IPS-18c (cell line): ENCODE measurements around the gene CARD9.
A peak's percentile ranks its signal among the peaks of the same experiment; 100 is the strongest.

Source experiments
- H3K4me3 ChIP-seq: 2 replicates; pipeline ENCODE4 v1.7.0; 2013; ENCODE audit warnings: low read depth, mild to moderate bottlenecking, low read length, moderate library complexity; ENCODE audit not compliant: insufficient read depth
- H3K9me3 ChIP-seq: one replicate; pipeline ENCODE4 v1.6.1; 2013; ENCODE audit warnings: mild to moderate bottlenecking, low read length, moderate library complexity; ENCODE audit not compliant: control insufficient read depth, insufficient read depth

CARD9 gene

DNA sequence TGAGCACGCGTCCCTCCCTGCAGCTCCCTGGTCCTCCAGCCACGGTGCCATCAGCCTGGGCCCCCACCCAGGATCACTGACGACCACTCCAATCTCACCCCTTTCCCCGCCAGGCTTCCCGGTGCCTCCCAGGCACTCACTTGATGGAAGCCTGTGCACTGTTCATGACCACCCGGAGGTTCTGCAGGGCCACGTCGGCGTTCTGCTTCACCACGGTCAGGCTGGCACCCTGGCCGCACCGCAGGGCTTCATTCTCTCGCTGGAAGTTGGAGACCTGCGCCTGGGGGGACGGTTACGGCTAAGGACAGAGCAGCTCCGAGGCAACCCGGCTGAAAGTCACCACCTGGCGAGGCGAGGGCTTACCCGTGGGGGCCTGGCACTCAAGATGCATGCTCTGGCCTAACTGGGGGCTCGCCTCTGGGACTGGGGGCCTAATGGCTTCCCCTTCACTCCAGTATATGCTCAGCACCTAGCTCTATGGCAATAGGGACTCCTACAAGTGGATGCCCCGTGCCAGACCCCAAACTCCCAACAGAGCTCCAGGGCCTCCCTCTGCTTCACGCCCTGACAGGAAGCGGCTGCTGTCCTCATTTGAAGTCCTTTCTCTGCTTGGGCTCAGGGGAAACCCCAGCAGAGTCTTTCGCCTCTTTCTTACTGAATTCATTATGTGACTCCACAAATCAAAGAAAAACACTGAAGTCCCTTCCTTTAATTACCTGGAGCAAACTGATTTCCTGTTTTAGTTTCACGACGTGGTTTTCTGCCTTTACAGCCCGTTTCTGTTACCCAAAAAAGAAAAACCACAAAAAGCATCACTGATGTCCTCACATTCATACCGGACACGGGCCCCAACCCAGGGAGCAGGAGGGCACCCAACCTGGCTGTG, 30.7 kb upstream of the CARD9 start:
- H3K9me3 ChIP-seq = peaks cover 2% of the 10 kb centered on the region
- no peak overlapping the region for H3K4me3 ChIP-seq

DNA sequence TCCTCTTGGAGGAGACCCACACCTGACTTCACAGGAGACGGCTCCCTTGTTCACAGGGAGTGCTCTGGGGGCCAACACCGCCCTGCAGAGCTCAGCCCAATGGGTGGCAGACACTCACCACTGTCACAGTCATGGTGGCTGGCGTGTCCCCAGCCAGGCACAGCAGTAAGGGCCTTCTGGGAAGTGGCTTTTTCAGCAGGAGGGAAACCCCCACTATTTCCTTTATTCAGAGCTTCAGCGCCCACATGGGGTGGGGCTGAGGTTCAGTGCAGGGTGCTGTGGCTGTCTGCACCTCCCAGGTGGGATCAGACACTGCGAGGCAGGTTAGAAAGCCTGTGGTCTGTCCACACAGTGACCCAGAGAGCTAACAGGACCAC, 30.1 kb upstream of the CARD9 start:
- Histone ChIP-seq H3K9me3 (peaks cover 2% of the 10 kb centered on the region), H3K4me3 (no peak overlapping the region)

- no peak overlapping the region for H3K4me3 ChIP-seq
- peaks cover 2% of the 10 kb centered on the region for H3K9me3 ChIP-seq
Measured at GRCh38 chr9:136402067-136402466, 28.6 kb upstream of the CARD9 start.

DNA sequence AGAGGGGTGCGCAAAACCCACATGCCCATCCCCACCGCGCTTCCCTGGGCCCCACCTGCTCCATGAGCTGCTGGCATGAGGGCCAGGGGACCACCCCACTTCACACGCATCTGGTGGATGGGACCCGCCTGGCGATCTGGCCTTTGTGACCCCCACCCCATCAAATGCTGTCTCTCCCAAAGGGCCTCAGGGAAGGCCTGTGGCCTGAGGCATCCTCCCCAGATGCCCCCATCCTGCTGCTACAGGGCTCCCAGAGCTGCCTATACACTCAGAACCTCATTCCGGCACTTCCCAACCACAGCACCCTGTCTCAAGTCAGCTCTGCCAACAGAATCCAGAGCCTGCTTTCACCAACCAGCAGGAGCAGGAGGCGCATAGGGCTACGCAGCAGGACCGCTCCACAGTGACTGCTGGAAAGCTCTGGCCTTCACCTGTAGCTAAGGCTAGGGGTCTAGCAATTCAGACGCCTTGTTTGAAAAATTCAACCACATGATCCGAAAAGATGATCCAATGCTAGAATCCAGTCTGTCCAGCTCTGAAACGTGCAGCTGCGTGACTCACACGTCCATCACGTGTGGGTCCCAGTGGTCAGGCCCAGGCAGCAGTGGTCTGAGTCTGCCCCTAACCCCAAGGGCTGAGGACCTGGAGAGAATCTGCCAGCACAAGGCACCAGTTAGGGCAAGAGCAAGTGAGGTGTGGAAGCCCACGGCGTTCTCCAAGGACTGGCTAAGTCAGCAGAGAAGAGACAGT, 27.9 kb upstream of the CARD9 start:
- no peaks in the 10 kb centered on the region for H3K9me3 ChIP-seq
- H3K4me3 ChIP-seq = no peak overlapping the region

DNA sequence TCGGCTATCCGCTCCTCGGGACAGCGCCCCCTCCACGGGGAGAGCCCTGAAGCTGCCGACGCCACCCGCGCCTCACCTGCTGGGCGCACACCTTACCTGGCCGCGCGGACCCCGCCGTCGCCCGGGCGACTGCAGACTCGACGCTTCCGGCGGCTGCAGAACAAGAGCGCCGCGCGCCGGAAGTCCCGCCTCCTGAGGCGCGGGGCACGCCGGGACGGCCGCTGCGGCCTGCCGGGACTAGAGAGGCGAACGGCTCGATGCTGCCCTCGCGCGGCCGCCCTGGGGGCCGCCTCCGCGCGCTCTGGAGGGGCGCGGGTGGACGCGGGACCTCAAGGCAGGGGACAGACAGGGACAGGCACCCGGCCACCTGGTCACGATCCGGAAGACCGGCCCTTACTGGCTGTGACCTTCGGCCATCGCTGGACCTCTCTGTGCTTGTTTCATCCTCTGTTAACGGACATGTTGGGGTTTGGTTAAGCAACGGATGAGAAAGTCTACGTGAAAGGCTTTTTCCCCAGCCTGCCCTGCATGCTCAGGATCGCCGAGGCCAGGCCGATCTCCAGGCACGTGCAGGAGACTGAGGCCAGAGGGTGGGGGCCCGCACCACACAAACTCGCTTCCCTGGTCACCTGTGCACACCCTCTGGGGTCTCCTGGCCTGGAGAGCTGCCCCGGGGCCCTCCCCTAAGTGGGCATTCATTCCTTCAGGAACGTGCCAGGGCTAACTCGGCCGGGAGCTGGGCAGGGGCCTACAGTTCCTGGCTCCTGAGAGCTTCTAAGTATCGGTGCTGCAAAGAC, 26.8 kb upstream of the CARD9 start, which contains the start of gene SNAPC4:
SNAPC4 (minus strand) TSS at position 133 of the 797 bp plus-strand sequence. CDS start 1,742 bp downstream, outside the sequence.
- H3K9me3 ChIP-seq = no peaks in the 10 kb centered on the region
- H3K4me3 ChIP-seq = peak within 1 kb of the TSS; percentile 87

- no peaks in the 10 kb centered on the region for H3K9me3 ChIP-seq
Measured at GRCh38 chr9:136399176-136400037, 25.9 kb upstream of the CARD9 start.

DNA sequence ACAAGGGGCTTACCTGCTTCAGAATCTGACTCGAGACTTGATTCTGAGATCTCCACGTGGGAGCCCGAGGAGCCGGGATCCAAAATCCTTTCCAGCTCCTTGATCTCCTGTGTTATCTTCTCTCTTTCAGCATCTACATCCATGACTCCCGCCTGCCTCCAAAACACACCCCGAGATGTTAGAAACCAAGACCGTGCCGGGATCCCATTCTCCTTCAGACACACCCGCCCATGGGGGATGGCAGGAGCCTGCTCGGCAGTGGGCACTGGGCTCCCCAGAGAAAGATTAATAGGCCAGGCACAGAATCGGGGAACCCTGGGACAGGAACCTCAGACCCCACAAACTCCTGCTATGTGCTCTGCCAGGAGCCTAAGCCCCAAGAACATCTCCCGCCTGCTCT, 24.8 kb upstream of the CARD9 start:
- no peaks in the 10 kb centered on the region for H3K9me3 ChIP-seq
- H3K4me3 ChIP-seq = no peak overlapping the region; the same call in 1 of the 2 replicates

More at GRCh38 chr9:136399176-136400037, 25.9 kb upstream of the CARD9 start:
- H3K4me3 ChIP-seq = peak overlapping the region; percentile 87

GRCh38 chr9:136397643-136398042, 24.2 kb upstream of the CARD9 start:
- Histone ChIP-seq H3K9me3 (no peaks in the 10 kb centered on the region), H3K4me3 (no peak overlapping the region)

DNA sequence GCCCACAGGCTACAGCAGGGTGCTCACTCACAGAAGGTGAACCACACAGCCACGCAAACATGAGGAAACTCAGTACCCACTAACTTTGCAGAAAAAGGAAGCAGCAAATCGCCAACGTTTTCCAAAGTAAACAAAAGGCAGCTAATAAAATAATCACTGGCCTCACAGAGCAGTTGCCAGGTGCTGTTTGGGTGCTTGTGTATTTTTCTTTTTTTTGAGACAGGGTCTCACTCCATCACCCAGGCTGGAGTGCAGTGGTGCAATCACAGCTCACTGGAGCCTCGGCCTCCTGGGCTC, 22.7 kb upstream of the CARD9 start:
- Histone ChIP-seq H3K9me3 (no peaks in the 10 kb centered on the region), H3K4me3 (no peak overlapping the region)

DNA sequence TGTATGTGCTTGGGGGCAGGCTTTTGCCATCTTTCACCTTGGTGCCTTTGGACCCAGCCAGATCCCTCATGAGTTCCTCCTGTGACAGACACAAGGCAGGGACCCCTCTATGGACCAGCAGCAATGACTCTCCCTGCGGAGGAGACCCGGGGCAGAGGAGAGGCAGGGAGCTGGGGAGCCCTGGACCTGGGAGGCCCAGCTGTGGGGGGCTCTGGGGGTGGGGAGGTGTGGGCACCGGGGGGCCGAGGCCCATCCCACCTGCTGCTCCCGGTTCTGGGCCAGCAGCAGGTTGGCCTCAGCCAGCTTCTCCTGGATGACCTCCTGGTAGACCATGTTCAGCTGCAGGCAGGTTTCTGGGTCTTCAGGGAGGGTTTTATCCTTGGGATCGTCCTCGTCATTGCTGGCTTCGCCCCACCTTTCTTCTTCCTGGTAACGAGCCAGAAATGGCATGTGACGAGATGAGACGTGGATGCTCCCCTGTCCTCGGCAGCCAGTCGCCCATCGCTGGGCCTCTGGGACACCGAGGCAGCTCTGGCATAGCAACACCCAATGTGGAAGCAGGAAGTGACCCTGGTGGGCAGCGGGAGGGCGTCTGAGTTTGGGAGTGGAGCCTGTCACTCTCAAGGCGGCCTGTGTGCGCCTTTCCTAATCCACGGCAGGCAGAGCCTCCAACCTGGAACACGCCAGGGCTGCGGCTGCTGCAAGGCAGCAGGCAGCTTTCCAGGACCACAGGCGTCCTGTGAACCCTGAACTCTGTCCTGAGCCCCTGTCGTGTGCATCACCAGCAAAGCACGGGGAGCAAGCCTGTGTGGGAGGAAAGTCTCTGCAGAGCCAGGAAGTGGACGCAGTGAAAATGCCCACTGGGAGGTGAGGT, 22.1 kb upstream of the CARD9 start:
- Histone ChIP-seq H3K9me3 (no peaks in the 10 kb centered on the region), H3K4me3 (no peak overlapping the region)

- Histone ChIP-seq H3K4me3 (no peak overlapping the region), H3K9me3 (no peaks in the 10 kb centered on the region)
Measured at GRCh38 chr9:136395020-136395340, 21.5 kb upstream of the CARD9 start.

- Histone ChIP-seq H3K4me3 (no peak overlapping the region), H3K9me3 (no peaks in the 10 kb centered on the region)
Measured at GRCh38 chr9:136394312-136395019, 21.0 kb upstream of the CARD9 start.

DNA sequence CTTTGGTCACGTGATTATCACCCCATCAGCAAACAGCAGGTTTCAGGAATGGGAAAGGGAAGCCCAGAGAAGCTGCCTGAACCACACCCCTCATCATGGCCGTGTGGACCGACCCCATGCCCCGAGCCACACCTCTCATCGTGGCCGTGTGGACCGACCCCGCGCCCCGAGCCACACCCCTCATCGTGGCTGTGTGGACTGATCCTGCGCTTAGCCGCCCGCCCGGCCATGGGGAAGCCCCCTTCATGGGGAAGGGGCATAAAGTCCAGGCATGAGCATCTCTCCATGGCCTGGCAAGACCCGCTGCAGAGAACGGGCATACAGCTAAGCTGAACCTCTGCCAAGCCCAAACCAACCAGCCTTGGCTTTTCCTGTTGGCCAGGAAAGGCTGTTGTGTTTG, 20.1 kb upstream of the CARD9 start:
- H3K4me3 ChIP-seq = no peak overlapping the region
- no peaks in the 10 kb centered on the region for H3K9me3 ChIP-seq

GRCh38 chr9:136392538-136393449, 19.3 kb upstream of the CARD9 start:
- no peak overlapping the region for H3K4me3 ChIP-seq

More at GRCh38 chr9:136392538-136393449, 19.3 kb upstream of the CARD9 start:
- H3K9me3 ChIP-seq = no peaks in the 10 kb centered on the region
